HG02938 (cell line): ENCODE results near the gene ATP6V0E2.

Experiments used
- ATAC-seq: cut with Tn5 transposase; IDR thresholded peaks from one replicate; pipeline ENCODE4 v1.9.1; 2021; ENCODE audit warnings: mild to moderate bottlenecking, moderate library complexity; ENCODE audit not compliant: unreplicated experiment

Gene ATP6V0E2

DNA sequence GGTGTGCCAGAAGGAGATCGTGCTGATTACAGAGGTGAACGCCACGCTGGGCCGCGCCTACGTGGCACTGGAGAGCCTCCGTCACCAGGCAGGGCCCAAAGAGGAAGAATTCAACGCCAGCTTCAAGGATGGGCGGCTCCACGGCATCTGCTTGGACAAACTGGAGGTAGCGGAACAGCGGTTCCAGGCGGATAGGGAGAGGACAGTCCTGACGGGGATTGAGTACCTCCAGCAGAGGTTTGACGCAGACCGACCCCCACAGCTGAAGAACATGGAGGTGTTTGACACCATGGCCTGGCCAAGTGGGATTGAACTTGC, 12.1 kb upstream of the ATP6V0E2 start:
- ATAC-seq: no peak

DNA sequence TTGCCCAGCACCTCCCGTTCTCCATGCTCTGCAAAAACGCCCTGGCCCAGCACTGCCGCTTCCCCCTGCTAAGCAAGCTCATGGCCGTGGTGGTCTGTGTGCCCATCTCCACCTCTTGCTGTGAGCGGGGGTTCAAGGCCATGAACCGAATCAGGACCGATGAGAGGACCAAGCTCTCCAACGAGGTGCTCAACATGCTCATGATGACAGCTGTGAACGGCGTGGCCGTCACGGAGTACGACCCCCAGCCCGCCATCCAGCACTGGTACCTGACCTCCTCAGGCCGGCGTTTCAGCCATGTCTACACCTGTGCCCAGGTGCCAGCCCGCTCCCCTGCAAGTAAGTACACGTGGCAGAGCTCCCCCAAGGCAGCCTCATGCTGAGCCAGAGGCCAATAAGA, 11.6 kb upstream of the ATP6V0E2 start:
- ATAC-seq: no peak

DNA sequence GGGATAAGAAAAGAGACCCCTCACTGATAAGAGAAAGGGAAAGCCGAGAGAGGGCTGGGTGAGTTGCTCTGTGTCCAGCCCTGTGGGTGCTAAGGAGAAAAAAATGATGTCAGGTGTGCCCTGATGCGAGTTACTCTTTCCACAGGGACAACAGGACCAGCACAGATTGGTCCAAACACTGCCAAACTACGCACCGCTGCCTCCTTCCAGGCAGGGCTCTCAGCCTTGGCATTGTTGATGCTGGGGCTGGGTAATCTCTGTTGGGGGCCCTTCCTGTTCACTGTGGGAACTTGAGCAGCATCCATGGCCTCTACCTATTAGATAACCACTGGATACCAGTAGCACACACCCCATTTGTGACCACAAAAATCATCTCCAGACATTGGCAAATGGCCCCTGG, 10.3 kb upstream of the ATP6V0E2 start:
- ATAC-seq: no peak

DNA sequence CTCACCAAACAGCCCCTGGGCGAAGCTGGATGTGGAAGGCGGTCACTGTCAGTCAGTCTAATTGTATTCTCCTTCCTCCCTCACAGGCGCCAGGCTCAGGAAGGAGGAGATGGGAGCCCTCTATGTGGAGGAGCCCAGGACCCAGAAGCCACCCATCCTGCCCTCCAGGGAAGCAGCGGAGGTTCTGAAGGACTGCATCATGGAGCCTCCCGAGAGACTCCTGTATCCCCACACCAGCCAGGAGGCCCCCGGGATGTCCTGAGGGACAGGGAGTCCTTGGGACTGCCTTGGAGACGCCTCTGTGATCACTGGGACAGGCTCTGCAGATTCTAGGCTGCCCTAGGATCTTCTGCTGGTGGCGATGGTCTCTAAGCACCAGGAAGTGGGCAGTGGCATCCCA, 9.7 kb upstream of the ATP6V0E2 start:
- no peak for ATAC-seq

DNA sequence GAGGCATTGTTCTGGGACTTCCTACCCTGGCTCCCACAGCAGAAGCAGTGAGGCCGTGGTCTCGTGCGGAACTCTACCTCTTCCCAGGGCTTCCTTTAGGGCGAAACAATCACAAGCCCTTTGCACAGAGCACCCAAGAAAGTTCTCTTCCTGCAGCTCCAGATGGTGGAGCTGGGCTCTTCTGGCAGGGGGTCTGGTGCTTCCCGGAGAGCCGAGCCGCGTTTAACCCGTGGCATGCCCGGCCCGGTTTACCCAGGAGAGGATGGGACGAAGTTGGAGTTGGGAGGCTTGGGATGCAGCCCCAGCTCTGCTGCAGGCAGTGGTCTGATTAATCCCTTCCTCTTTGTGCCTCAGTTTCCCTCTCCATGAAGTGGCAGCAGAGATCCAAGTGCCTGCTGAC, 9.0 kb upstream of the ATP6V0E2 start:
- no peak for ATAC-seq

DNA sequence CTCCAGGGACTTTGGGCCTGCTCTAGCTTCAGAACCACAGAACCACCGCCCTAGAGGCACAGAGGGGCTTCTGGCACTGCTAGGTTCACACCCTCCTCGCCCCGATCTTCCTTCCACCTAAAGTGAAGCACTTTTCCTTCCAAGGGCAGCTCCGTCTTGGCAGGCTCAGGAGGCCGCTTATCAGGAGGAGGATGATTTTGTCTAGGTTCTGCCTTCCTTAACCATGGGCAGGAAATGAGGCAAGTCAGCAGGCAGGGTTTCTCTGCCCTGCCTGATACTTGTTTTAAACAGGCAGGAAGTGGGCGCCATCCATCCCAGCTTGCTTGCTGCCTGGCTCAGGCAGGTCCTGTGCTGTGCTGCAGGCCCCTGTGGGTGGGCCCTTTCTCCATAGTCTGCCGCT, 8.3 kb upstream of the ATP6V0E2 start:
- ATAC-seq: no peak

DNA sequence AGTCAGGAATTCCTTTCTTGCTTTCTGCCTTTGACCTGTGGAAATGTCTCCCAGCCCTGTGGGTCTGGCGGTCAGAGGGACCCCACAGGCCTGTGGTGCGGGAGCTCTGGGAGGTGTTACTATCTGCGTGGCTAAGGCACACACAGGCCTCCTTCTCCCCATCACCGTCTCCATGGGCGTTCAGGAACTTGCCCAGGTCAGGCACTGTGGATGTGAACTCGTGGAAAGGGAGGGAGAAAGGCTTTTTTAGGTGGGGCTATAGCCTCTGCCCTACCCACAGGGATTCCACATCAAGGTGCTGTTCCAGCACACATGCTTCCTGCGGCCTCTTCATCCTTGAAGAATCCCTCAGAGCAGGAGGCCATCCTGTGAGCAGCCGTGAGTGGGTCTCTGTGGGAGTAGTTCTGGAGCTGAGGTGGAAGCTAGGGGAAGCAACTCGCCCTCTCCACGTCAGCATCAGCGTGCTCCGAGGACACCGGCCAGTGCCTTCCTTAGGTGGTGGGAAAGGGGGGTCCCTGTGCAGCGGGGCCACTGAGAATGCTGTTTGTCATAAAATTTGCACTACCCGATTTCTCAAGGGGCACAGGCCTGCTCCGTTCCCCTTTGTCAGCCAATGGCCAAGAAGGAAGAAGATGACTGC, 7.5 kb upstream of the ATP6V0E2 start:
- ATAC-seq: no peak

DNA sequence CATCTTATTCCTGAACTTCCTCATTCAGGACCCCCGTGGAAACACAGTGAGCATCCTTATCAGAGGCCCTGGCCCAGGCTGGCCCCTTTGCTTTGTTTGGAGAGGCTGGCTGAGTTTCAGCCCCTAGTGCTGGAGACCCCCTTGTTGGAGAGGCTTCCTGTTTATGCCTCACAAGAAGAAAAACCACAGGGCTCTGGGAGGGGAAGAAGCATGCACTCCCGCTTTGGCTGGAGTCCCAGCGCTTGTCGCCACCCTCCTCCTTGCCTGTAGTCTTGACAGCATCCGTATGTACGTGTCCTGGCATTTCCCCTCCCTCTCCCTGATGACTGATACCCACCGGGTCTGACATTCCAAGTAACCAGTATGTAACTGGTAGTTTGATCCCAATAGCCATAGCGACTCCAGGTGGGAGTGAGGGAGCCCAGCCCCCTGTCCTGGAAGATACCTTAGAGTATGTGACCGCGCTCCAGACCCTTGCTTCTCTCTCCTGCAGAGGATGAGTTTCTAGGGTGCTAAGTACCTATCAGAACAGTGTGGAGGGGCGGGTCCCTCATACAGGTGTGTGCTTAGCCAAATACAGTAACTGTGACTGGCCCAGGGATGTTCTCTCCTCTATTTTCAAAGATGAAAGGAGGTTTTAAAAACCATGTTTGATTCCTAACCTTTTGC, 6.9 kb upstream of the ATP6V0E2 start:
- ATAC-seq: no peak

DNA sequence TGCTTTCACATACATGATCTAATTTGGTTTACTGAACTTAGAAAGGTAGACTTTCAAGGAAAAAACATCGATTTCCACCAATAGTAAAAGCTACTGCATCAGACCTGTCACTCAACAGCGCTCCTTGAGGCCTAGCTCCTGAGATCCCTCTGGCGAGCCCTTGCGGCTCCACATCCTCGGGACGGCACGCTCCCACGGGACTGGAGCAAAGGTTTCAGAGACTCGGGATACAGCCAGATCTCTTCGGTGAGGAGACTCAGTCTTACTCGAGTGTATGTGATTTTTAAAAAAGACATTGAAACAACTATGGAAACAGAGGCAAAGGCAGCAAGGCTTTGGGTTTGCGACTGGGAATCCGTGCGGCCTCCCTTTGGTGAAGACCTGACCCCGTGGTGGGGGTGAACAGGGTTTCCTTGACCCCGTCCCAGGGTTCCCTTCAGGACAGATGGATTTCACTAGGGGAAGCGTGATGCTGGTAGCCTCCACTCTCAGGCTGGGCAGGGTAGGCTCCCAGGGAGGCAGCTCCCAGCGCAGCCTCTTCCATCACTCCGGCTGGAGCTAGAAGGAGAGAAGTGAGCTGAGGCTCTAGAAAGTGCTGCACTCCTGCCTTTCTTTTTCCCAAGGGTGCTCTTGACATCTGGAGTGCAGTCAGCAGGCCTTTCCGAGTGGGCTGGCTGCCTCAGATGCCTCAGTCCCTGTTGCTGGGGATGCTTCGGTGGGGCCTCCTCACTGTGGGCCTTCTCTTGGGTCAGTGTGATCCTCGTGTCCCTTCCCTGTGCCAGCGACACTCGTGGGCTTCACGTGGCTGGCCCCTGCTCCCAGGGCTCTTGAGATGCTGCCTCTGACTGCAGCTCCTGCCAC, 5.8 kb upstream of the ATP6V0E2 start:
- no peak for ATAC-seq

DNA sequence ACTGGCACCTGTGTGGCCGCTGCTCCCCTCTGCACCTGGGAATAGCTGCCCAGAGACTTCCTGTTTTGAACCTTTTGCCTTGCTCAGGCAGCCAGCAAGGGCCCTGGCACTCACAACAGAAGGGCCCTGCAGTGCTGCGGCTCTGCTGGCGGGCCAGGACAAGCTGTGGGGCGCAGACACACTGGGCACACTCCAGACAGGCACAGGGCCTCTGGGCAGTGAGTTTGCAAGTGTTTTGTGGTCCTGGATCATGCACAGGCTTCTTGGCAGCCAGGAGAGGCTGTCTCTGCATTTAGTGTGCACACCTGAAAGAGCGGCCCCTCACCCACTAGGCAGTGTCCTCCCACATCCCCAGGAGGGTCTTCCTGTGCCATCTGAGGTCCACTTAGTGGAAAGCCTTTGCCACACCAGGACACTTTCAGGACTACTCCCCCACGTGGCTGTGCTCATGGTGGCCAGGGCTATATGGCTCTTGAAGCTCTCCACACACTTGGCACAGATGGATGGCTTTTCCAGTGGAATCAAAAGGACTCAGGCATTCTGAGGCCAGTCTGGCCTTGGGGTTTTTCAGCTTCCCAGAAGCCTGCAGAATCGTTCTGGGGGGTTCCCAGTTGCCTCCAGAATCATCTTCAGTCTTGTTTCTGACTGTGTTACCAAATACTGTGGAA, 5.0 kb upstream of the ATP6V0E2 start:
- no peak for ATAC-seq

DNA sequence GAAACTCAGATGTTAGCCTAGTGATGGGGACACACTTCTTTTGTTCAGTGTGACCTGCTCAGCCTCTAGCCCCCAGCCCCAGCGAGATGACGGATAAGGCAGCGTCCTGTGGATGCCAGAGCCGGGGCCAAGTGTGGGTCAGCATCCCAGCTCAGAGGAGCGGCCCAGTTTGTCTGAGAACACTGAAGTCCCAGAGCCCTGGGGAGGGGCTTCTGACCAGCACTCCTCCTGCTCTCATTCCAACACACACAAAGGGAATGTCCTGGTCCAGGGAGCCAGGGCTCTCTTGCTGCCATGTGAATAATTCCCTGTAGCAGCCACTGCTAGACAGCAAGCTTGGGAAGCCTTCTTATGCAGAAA, 4.5 kb upstream of the ATP6V0E2 start:
- no peak for ATAC-seq

DNA sequence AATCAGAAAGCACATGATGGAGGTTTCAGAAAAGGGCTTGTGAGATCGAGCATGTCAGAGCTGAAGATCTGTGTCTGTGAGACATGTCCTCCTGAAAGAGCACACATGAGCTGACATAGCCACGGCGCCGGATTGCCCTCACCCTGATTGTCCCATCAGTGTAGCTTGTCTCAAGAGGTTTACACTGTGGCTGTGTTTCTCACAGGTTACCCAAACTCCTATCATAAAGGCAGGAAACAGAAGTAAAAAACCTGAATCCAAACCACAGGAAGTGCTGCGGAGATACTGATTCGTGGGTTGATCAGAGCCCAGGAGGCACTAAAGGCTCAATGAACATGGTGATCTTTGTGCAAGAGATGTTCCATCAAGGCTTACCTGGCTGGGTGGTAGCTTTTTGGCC, 3.9 kb upstream of the ATP6V0E2 start:
- no peak for ATAC-seq

DNA sequence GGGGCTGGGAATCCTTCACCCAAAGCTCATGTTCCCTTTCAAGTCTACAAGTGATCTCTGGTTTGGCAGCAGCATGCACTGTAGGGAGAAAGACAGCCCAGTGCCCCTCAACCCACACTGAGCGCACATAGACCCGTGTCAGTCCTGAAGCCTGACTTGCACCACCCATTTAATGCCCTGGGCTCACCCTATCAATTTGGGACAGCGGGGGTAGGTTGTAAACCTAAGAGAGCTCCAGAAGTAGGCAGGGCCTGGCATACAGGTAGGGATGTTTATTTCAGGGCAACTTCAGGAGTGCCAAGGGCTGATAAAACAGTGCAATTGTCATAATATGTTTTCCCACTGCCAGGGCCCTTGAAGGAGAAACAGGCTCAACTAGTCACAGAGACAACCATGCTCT, 3.5 kb upstream of the ATP6V0E2 start:
- no peak for ATAC-seq

DNA sequence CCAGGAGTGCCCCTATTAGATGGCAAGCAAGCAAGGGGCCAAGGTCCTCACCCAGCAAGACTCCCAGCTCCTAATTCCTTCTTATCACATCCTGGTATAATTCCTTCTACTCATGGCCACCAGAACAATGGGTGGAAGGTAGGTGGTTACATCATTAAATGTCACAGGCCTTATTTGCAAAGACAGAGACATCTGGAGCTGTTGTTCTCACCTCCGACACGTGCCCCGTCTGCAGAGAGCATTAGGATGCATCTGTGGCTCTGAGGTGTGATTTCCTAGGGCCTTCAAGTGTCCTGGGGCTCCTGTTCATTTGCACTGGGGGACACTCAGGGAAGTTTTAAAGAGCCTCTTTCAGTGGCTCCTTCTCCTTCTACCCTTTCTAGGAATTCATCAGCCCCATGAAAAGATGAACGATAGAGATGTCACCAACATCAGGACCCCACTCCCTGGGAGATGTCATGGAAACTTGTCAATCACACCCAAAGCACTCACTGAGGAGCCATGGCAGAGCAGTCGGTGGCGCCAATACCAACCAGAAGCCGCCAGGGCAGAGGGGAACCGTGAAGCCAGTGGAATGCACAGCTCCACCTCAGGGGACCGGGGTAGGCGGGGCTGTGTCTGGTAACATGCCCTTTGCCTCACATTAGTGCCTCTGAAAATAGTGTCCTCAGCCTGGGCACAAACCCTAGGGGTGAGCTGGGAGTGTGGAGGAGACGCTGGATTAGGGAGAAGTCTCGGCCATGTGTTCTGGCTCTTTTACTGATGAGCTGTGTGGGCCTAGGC, 2.9 kb upstream of the ATP6V0E2 start:
- no peak for ATAC-seq

DNA sequence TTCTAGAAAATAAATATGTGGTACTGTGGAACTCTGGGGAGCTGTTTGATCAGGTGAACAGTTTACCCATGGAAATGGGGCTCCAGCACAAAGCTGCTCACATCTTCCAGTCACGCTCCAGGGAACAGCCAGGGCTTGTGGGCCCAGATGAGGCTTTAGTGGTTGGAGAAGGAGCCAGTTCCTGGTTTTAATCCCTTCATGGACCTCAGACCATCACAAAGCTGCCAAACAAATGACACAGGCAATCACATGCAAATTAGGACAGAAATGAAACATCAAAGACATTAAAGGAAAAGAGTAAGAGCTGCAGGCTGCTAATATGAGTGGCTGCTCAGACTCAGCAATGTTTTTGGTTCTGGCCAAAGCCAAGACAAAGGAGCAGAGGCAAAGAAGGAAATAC, 2.2 kb upstream of the ATP6V0E2 start:
- no peak for ATAC-seq

DNA sequence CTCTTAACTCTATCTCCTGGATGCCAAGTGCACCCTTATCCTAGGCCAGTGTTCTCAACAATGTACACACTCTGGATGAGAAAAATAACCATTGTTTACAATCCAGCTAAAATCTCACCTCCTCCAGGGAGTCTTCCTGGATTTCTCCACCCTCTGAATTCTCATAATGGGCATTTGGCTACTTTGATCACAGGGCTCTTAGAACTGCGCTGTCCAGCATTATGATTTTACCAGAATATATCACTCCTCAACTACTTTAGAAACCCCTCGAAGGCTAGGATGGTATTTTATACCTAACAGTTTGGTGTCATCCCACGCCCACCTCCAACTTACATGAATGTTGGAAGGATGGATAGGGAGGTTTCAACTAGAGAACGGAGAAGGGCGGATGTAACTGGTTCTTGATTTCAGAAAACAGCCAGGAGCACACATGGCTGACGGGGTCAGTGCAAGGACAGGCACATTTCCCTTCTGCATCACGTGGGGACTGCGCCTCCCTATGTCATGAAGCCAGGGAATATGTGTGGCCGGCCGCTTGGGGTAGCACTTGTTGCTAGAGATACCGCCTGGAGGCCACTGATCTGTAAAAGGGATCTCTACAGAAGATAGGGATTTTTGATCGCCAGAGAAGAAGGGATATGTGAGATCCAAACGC, 1.2 kb upstream of the ATP6V0E2 start:
- ATAC-seq: no peak

DNA sequence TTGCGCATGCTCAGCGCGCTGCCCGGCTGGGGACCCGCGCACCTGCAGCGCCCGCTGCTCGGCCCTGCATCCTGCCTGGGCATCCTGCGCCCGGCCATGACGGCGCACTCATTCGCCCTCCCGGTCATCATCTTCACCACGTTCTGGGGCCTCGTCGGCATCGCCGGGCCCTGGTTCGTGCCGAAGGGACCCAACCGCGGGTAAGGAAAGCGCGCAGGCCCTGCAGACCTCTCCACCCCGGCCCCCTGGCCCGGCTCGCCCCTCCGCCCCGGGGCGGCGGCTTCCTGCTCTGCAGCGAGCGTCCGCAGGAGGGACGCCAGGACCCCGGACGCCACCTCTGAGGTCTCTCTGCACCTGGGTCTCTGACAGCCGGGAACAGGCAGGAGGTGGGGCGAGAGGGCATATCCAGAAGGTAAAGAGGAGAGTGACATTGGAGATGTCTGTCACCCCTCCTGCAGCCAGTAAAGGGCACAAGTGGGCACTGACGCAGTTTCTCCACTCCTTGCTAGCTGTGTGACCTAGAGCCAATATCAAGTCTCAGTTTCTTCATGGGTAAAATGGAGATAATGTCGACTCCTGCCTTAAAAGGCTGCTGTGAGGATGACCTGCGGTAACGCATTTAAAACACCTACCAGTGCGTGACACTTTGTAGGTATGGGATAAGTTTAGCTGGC, 338 bp downstream of the ATP6V0E2 start:
- ATAC-seq: peak; percentile 18

DNA sequence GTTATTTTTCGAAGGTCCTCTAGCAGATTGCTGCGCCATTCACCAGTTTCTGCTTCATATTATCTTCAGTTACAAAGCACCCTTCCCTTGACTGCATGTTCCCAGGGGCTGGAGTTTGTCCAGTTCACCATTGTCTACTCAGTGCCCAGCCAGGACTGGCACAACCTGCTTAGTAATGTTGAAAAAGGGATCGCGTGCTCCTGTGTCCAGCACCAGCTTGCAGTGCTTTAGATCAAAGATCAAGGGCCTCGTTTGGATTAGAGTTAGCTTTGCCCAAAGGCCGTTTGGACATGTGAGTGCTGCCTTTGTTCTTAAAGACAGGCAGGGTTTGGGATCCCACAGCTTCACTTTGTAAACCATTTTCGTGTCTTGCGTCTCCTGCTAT, 867 bp downstream of the ATP6V0E2 start:
- ATAC-seq: no peak

DNA sequence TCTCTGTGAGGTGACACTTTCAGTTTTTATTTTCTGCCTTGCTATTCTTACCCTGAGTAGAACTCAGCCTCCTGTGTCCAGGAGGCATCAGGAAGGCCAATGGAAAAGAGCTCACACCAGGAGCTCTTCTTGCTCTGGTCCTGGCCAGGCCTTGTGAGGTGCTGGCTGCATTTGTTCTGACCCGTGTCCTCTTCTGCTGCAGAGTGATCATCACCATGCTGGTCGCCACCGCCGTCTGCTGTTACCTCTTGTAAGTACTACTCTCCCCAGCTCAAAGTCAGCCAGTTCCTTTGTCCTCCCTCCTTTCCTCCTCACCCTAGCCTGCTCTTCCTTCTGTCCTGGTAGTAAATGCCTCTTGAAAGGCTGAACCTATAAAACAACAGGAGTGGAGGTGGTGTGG, 1.6 kb downstream of the ATP6V0E2 start:
- no peak for ATAC-seq
